SK-N-SH (cell line): ENCODE measurements around the gene KIF19.

Source experiments
- CTCF ChIP-seq: fragments of 200-600 bp; sonication (generic); IDR thresholded peaks from 2 replicates; pipeline ENCODE4 v1.6.1; 2017; ENCODE audit warnings: antibody characterized with exemption, mild to moderate bottlenecking, moderate library complexity
- RAD21 ChIP-seq: IDR thresholded peaks from 2 replicates; pipeline ENCODE4 v1.6.1; 2012; ENCODE audit warnings: mild to moderate bottlenecking, low read length
- USF2 ChIP-seq: fragments of 150-350 bp; IDR thresholded peaks from 2 replicates; pipeline ENCODE4 v1.6.1; 2017; ENCODE audit warnings: antibody characterized with exemption, low read length, low read depth, borderline replicate concordance
- ZBTB33 ChIP-seq: IDR thresholded peaks from 2 replicates; pipeline ENCODE4 v1.4.0; 2012; ENCODE audit warnings: low read depth, borderline replicate concordance

GRCh38 chr17:74309902-74310301 is 16.1 kb upstream of the KIF19 start:
- TF ChIP-seq CTCF = no peak
- TF ChIP-seq ZBTB33 = no peak
- TF ChIP-seq USF2 = no peak
- TF ChIP-seq RAD21 = no peak
